CD4-positive, alpha-beta T cell treated with Interleukin-10 for 1 hour (primary cell): ENCODE data around the gene SMIM10L1.

Experiments used
- DNase-seq: peaks from one replicate; pipeline ENCODE4 v3.0.0-alpha.2; 2020

SMIM10L1 gene

GRCh38 chr12:11171145-11171968 is at the start of gene SMIM10L1:
Gene SMIM10L1, plus strand, starts transcription at chr12:11171194. Its CDS starts 163 bp downstream, at chr12:11171357.
- peak; percentile 90 for DNase-seq

GRCh38 chr12:11130382-11130781 is 40.6 kb upstream of the SMIM10L1 start:
- DNase-seq: no peak

GRCh38 chr12:11130999-11131398 is 40.0 kb upstream of the SMIM10L1 start:
- DNase-seq: no peak

GRCh38 chr12:11133162-11133561 is 37.8 kb upstream of the SMIM10L1 start:
- no peak for DNase-seq

- no peak for DNase-seq
These were observed 37.2 kb upstream of the SMIM10L1 start for GRCh38 chr12:11133816-11134215.

GRCh38 chr12:11134305-11134704 is 36.7 kb upstream of the SMIM10L1 start, which contains the start of gene TAS2R30:
Gene TAS2R30, minus strand, starts transcription at chr12:11134644. Its CDS starts 400 bp downstream, at chr12:11134244.
- DNase-seq: no peak

DNA sequence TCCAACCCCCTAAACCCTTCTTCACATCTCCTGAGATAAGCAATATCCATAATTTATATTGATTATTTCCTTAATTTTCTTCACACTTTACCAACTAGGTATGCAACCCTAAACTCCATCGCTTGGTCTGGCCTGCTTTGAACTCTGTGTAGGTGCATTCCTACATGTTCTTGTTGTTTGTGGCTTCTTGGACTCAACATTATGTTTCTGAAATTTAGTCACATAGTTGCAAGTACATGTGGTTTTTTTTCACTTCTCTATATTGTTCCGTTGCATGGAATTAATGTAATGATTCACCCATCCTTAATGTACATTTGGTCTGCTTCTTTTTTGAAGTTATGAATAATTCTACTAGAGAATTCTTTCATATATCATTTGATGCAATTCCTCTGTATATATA is 34.9 kb upstream of the SMIM10L1 start:
- DNase-seq: no peak

GRCh38 chr12:11143352-11143751 is 27.6 kb upstream of the SMIM10L1 start:
- DNase-seq: no peak

GRCh38 chr12:11144297-11144696 is 26.7 kb upstream of the SMIM10L1 start:
- DNase-seq: no peak

- no peak for DNase-seq
These were observed 23.6 kb upstream of the SMIM10L1 start for GRCh38 chr12:11147420-11147819.

GRCh38 chr12:11150832-11151231 is 20.2 kb upstream of the SMIM10L1 start:
- DNase-seq: no peak

GRCh38 chr12:11152725-11153124 is 18.3 kb upstream of the SMIM10L1 start:
- no peak for DNase-seq

DNA sequence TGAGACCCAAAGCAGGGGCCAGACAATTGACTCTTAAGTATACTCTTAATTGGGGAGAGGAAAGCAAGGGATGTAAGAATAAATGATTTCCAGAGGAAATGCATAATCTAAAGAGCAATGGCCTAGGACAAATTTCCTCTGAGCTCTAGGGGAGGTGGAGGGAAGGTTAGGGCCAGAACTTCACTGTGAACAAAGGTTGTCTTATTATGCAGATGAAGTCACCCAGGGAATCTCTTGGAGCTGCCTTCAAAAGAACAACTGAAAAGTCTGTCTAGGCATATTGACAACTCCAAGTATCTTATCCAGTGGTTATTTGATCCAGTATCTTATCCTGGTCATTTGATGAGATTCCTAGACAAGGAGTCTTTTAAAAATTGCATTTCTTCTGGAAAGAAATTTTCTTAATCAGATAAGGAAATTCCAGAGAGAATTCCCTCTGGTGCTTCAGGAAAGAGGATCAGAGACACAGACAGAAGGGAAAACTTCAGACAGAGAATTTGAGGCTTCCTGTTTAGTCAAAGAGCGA is 16.5 kb upstream of the SMIM10L1 start:
- no peak for DNase-seq

DNA sequence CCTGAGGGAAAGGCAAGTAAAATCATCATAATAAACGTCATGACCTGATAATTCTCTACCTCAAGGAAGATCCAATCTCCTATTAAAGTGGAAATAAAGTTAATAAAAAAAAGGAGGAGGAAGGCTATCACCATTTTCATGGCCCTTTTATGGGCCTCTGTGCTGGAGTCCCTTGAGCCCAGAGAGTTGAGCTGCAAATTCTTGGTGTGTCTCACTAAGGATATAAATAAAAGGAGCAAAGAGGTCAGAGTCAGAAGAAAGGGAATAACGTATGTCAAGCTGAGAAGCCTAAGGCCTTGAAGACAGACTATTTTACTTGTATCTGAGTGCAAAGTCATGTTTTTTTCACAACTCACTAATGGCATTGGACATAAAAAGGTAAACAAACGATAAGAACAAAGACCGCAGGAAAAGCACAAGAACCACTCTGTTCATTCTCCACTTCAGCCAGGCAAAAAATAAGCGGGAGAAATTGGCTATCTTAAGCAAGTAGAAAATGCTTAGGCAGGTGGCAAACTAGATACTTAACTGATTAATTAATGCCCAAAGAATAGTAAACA is 12.0 kb upstream of the SMIM10L1 start:
- no peak for DNase-seq

GRCh38 chr12:11162502-11162901 is 8.5 kb upstream of the SMIM10L1 start:
- DNase-seq: peak; percentile 12

DNA sequence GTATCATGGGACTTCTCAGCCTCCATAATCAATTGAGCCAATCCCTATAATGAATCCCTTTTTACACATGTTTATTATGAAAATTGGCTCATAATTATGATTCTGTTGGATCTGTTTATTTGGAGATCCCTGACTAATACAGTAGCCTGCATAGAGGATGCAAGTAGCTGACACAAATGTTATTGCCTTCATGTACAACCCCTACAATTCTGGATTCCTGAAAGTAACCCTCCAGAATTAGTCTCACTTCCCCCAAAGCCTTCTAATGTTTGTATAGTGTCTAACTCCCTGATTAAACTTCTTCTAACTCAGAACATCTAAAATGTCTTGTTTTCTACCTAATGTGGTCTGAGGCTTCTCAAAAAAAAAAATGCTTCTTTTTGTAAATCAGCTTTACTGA is 6.6 kb upstream of the SMIM10L1 start:
- DNase-seq: no peak

GRCh38 chr12:11166300-11166699 is 4.7 kb upstream of the SMIM10L1 start:
- no peak for DNase-seq

DNA sequence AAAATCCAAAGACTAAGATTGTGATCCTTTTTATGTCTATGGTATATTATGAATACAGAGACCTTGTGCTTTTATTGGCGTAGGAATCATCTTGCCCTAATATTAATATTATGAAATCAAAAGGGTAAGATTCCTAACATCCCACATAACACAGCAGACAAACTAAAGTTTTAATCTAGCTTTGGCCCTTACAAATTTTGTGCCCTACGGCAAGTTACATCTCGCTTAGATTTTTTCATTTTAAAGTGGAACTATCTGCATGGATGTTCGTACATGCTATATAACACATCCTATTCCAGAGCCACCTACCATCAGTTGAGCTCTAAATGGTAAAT is 217 bp upstream of the SMIM10L1 start:
- DNase-seq: no peak

GRCh38 chr12:11171969-11172675 is 1.1 kb downstream of the SMIM10L1 start:
- DNase-seq: peak; percentile 7

DNA sequence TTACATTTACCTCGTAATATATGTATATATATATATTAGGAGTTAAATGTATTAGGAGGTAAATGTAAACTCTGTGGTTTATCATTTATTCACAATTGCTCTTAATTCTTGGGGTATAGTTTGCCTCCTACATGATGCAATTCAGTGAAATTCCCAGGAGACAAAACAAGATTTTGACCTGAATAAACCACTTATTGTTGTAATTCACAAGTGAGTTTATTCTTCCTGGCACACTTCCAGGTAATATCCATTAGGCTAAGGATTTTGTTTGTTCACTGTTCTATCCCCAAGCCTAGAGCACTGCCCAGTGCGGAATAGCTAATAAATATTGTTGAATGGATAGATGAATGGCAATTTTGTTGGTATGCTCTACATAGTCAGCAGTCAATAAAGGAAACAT is 3.0 kb downstream of the SMIM10L1 start:
- DNase-seq: no peak

GRCh38 chr12:11178250-11178649 is 7.3 kb downstream of the SMIM10L1 start:
- DNase-seq: no peak

DNA sequence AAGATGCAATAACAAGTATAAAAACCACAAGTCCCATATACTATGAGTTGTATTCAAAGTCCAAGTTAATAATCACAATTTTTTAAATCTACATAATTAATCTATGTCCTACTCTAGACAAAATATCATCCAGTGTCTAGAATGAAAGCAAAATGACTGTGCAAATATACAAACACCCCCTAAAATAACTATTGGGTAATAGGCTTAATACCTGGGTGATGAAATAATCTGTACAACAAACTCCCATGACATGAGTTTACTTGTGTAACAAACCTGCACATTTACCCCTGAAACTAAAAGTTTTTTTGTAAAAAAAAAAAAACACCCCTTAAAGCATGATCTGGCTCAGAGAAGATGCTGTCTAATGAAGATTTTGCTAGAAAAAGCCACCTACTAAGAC is 11.5 kb downstream of the SMIM10L1 start:
- DNase-seq: no peak

GRCh38 chr12:11183011-11183410 is 12.0 kb downstream of the SMIM10L1 start:
- no peak for DNase-seq

DNA sequence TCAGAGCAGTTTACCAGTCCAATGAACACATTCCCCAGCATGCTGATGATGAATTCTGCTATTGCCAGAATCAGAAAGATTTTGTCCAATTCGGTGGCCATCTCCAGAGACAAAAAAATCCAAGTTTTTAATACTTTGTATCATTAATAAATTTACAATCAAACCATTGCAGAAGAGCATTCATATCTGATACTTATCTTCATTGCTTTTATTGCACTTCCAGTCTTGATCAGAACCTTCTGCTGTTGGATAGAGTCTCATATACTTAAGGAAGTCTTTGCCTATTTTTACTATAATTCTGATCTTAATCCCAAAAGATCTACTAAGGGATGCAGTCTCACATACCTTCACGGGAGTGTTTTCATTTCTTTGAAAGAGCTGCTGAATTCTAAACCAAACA is 15.8 kb downstream of the SMIM10L1 start, which contains the start of gene TAS2R42:
Gene TAS2R42, minus strand, starts transcription at position 101 of the 400 bp plus-strand sequence. Its CDS starts 0 bp downstream, at position 101.
- DNase-seq: no peak
